Fibroblast of the aortic adventitia (primary cell): ENCODE measurements around the gene VIPR2. TPM values are rescaled to one million over a fixed set of nuclear protein-coding genes. Genes with fewer than 3 reads are reported as not detected.

ENCODE experiments used
- DNase-seq: peaks from one replicate; pipeline ENCODE4 v3.0.0-alpha.2; 2010; ENCODE audit warnings: low read depth
- H3K4me3 ChIP-seq: 2 replicates; pipeline ENCODE4 v1.5.1; 2011; ENCODE audit warnings: low read depth, mild to moderate bottlenecking, control low read depth, low read length, moderate library complexity
- total RNA-seq: library from RNA; depleted of rRNA; stranded (reverse); fragments of >200 nt; gene quantifications from 2 replicates; pipeline ENCODE4 v1.2.3, GENCODE V29; 2012; ENCODE audit warnings: low replicate concordance
- TF ChIP-seq, protein P1 (sequence below): IDR thresholded peaks from 2 replicates; pipeline ENCODE4 v1.5.1; 2011; ENCODE audit warnings: mild to moderate bottlenecking, low read length, control low read depth, inconsistent platforms; ENCODE audit not compliant: insufficient read depth

VIPR2 gene
- total RNA-seq, 1 donor = not detected

DNA sequence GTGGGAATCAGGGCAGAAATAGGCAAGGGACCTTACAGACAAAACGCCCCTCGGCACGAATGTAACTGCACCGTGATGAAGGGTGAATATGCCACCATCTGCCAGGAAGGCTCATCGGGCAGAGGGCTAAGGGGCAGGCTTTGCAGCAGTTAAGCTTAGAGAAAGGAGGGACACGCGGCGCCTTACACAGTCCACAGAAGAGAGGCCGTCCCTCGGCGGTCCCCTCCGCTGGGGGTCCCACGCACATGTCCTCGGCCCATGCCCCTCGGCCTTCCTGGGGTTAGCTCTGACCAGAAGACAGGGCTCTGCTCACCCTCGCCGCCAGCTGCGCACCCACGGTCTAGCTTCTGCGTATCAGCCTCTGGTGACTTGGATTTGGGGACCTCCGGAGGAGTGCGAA lies 147.2 kb downstream of the VIPR2 start:
- no peak overlapping the region for H3K4me3 ChIP-seq
- TF ChIP-seq, protein P1, sequence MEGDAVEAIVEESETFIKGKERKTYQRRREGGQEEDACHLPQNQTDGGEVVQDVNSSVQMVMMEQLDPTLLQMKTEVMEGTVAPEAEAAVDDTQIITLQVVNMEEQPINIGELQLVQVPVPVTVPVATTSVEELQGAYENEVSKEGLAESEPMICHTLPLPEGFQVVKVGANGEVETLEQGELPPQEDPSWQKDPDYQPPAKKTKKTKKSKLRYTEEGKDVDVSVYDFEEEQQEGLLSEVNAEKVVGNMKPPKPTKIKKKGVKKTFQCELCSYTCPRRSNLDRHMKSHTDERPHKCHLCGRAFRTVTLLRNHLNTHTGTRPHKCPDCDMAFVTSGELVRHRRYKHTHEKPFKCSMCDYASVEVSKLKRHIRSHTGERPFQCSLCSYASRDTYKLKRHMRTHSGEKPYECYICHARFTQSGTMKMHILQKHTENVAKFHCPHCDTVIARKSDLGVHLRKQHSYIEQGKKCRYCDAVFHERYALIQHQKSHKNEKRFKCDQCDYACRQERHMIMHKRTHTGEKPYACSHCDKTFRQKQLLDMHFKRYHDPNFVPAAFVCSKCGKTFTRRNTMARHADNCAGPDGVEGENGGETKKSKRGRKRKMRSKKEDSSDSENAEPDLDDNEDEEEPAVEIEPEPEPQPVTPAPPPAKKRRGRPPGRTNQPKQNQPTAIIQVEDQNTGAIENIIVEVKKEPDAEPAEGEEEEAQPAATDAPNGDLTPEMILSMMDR = no peak

DNA sequence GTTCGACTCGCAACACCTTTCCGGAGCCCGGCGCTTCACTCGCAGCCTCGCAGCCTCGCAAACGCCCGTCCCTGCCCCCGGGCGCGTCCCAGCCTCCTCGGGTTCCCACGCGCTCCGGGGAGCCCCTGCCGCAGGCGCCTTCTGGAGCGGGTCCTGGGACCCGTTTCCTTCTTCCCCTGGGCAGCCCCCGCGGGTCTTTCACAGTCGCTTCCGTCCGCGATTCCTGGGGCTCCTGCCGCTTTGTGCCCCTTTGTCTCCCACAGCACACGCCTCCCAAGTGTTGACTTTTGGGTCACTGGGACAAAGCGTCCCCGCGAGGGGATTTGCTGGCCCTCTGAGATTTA lies 147.6 kb downstream of the VIPR2 start:
- H3K4me3 ChIP-seq = no peak overlapping the region
- no peak for DNase-seq
- TF ChIP-seq, protein P1 = no peak

More for the DNA sequence above, 147.2 kb downstream of the VIPR2 start:
- DNase-seq = no peak

DNA sequence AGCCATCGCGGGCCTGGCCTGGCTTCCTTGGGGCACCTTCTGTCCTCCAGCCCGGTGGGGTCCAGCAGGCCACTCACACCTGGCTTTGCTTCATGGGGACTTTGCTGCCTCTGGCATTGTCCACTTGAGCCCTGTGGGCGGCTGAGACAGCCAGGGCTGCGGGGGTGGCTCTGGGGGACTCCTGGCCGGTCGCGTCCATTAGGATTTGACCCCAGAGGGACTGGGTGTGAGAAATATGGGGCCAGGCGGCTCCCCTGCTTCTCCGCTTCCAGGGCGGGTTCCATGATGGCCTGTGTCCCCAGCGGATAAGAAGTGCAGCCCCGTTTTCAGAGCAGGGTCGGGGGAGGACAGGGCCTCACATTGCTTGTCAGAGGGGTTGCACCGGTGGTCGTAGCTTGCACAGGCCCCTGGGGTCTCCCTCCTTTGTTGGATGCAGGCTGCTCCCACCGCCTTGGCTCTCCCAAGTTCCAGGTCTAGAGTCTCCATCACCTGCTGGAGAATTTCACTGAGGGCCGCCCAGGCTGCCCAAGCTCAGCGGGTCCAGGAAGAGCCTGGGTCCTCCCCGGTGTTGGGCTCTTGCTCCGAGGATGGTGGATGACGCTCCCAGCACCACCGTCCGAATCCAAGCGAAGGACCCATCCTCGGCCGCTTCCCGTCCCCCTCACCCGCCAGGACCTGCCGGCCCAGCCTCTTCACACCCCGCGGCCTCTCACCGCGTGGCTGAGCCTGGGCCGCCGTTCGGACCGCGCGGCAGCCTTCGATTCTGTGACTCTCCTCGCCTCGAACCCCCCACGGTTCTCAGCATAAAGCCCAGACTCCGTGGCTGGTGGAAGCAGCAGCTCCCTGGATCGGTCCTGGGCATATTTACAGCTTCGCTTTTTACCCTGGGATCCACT lies 148.2 kb downstream of the VIPR2 start:
- TF ChIP-seq, protein P1 = no peak
- DNase-seq = no peak
- no peak overlapping the region for H3K4me3 ChIP-seq

DNA sequence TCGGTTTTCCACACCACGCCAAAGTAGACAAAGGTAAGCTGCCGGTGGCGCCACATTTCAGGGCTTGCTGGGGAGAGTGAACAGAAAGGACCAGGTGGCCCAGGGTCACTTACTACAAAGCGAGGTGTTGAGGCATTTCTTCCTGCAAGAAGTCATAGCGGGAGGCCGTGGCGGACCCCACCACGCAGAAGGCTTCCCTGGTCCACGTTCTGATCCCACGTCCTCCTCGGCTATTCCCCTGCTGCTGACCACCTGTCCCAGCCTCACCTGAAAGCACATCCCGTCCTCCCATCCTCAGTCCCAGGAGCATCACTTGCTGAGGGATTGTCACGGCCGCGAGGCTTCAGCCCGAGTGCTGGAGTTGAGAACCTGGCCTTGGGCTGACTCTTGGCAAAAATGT lies 149.2 kb downstream of the VIPR2 start:
- TF ChIP-seq, protein P1 = no peak
- no peak for DNase-seq
- no peak overlapping the region for H3K4me3 ChIP-seq

DNA sequence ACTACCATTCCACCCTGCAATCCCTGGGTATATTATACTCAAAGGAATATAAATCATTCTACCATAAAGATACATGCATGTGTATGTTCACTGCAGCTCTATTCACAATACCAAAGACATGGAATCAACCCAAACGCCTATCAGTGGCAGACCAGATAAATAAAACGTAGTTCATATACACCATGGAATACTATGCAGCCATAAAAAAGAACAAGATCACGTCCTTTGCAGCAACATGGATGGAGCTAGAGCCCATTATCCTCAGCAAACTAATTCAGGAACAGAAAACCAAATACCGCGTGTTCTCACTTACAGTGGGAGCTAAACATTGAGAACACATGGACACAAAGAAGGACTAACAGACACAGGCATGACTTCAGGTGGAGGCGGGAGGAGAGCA lies 150.0 kb downstream of the VIPR2 start:
- DNase-seq = no peak
- TF ChIP-seq, protein P1 = no peak
- H3K4me3 ChIP-seq = no peak overlapping the region

DNA sequence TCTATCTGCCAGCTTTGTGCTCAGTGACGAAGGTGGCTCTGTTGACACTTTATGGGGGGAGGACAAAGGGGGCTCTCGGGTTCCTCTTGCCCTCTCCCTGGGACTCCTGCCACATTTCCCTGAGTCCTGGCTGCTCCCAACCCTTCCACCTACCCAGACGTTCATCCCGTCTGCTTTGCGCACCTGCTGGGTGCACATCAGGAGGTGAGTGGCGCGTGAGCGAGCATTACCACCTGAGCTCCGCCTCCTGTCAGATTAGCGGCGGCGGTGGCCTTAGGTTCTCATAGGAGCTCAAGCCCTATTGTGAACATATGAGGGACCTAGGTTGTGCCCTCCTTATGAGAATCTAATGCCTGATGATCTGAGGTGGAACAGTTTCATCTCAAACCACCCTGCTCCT lies 151.1 kb downstream of the VIPR2 start:
- H3K4me3 ChIP-seq = no peak overlapping the region
- TF ChIP-seq, protein P1 = no peak
- no peak for DNase-seq
